T-helper 2 cell treated with Interferon-gamma antibody and Interleukin-4, amounts not matched to agents 5 μg/mL and 100 μg/mL, for 36 hours (primary cell): ENCODE measurements around the gene GRHL3.

Experiments used
- DNase-seq: peaks from one replicate; pipeline ENCODE4 v3.0.0; 2021; ENCODE audit warnings: low spot score
- H3K27ac Mint-ChIP-seq: one replicate; pipeline ENCODE4 v1.8.0; 2021; ENCODE audit warnings: mild to moderate bottlenecking, mixed read lengths
- H3K27me3 Mint-ChIP-seq: one replicate; pipeline ENCODE4 v1.8.0; 2021; ENCODE audit warnings: low read depth, mixed read lengths
- H3K36me3 Mint-ChIP-seq: one replicate; pipeline ENCODE4 v1.8.0; 2021; ENCODE audit warnings: low read depth, mixed read lengths
- H3K4me1 Mint-ChIP-seq: one replicate; pipeline ENCODE4 v1.8.0; 2021; ENCODE audit warnings: low read depth, mixed read lengths
- H3K4me3 Mint-ChIP-seq: one replicate; pipeline ENCODE4 v1.8.0; 2022; ENCODE audit warnings: mild to moderate bottlenecking, moderate library complexity, mixed read lengths
- H3K9me3 Mint-ChIP-seq: one replicate; pipeline ENCODE4 v1.8.0; 2021; ENCODE audit warnings: mixed read lengths

GRHL3 gene

DNA sequence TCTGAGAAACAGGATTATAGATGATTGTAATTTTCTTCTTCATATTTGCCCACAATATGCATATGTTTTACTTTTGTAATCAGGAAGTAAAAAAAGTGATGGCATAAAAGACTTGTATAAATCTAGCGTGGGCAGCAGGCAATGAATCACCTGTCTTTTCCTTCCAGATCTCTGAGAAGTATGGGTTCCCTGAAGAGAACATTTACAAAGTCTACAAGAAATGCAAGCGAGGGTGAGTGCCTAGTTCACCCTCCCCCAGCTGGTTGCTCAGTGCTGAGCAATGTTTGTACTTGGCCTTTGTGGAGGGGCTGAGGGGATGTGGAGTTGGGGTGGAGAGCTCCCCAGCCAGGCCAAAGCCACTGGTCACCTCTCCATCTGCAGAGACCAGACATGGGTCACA lies 30.7 kb downstream of the GRHL3 start:
- peak; percentile 37 for DNase-seq
- H3K27me3 Mint-ChIP-seq, result peaks cover 13% of the 10 kb centered on the region

DNA sequence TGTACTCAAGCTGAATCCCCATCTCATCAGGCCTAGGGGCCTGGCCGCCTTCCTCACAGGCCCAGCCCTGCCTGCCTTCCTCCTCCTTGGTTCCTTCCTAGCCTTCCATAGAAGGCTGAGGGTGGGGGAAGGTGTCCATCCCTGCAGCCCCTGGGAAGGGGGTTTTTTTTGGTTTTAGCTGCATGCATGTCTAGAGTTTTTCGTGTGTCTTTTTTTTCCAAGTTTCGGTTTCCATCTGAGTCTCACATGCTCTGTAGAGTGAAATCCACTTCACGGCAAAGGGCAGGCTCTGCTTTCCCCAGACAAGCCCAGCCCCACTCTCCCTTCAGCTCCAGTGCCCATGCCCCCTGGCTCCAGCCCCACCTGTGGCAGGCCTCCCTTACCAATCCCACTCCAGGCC lies 32.1 kb downstream of the GRHL3 start:
- Mint-ChIP-seq H3K36me3 (no peaks in the 10 kb centered on the region), H3K27ac (peak overlapping the region; percentile 64), H3K4me3 (peak overlapping the region; percentile 25), H3K9me3 (no peaks in the 10 kb centered on the region), H3K27me3 (peaks cover 8% of the 10 kb centered on the region), H3K4me1 (peaks cover 23% of the 10 kb centered on the region)
- DNase-seq, result peak; percentile 42

More for the DNA sequence above, 30.7 kb downstream of the GRHL3 start:
- H3K27ac Mint-ChIP-seq, result peak overlapping the region; percentile 35
- no peaks in the 10 kb centered on the region for H3K9me3 Mint-ChIP-seq
- no peaks in the 10 kb centered on the region for H3K36me3 Mint-ChIP-seq
- no peak overlapping the region for H3K4me3 Mint-ChIP-seq
- peaks cover 23% of the 10 kb centered on the region for H3K4me1 Mint-ChIP-seq

DNA sequence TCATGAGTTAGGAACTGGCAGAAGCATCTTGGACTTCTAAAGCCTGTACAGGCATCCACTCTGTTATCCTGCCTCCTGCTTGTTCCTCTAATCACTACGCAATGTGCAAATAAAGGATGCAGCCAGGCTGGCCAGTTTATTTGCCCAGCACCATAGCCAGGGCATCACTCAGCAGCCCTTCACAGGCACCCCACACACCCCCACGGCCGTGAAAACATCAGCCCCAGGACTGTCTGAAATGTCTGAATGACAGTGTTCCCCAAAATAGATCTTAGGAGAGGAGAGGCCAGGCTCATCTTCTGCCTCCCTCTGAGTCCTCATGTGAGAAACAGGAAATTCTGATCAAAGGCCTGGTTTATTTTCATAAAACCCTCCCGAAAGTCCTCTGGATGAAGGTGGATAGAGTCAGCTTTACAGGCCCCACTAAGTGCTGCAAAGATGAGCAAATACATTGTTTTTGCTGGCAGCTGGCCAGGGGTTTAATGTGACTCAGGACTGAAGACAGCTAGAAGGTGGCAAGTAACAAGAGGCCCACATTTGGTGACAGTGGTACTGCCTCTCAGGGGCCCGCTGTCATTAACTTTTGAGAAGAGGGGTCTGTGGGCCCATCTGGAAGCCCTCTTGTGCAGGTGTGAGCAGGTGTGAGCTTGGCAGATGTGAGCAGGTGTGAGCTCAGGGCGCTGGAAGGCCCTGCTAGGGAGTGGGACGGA lies 32.9 kb downstream of the GRHL3 start:
- H3K4me3 Mint-ChIP-seq, result no peak overlapping the region
- no peaks in the 10 kb centered on the region for H3K36me3 Mint-ChIP-seq
- H3K27ac Mint-ChIP-seq, result peak overlapping the region; percentile 18
- H3K9me3 Mint-ChIP-seq, result no peaks in the 10 kb centered on the region
- peaks cover 6% of the 10 kb centered on the region for H3K27me3 Mint-ChIP-seq
- H3K4me1 Mint-ChIP-seq, result peaks cover 23% of the 10 kb centered on the region
- peak; percentile 29 for DNase-seq

DNA sequence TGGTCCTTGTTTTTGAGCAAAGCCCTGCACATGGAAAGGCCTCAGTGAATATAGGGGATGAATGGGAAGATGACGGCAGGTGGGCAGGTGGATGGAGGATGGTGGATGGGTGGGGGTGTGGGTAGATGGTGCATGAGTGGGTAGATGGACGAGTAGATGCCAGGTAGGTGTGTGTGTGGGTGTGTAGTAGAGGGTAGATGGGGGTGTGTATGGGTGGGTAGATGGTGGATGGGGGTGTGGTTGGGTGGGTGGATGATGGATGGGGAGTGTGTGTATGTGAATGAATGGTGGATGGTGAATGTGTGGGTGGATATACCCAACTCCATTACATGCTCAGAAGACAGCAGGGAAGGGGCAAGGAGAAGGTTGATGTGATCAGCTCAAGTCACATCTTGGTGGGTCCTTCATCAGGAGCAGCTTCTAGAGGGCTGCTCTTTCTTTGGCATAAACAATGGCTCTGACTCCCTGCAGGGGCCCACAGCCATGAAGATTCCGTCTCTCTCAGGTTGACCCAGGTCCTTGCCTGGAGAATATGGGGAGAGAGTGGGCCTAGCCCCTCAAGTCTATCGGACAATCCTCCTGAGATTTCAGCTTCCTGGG lies 34.2 kb downstream of the GRHL3 start:
- no peak overlapping the region for H3K27ac Mint-ChIP-seq
- no peak overlapping the region for H3K4me3 Mint-ChIP-seq
- H3K36me3 Mint-ChIP-seq, result peaks cover 3% of the 10 kb centered on the region
- H3K9me3 Mint-ChIP-seq, result no peaks in the 10 kb centered on the region
- H3K27me3 Mint-ChIP-seq, result peaks cover 6% of the 10 kb centered on the region
- no peak for DNase-seq
- peaks cover 23% of the 10 kb centered on the region for H3K4me1 Mint-ChIP-seq

DNA sequence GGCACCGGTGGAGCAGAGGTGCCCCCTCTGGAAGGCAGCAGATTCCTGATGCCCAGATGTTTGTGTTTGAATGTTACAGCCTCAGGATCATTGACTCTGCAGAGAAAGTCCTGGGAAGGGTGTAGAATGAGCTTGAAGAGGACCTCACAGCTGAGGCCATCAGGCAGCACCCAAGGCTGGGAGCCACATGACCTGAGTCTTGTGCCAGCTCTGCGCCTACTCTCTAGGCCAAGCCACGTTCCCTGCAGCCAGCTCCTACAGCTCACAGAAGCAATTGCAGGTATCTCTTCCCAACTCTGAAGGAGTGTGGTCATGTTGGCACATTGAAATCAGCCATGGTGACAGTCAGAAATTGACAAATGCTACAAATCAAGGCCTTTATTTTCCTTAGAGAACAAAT lies 36.3 kb downstream of the GRHL3 start:
- H3K9me3 Mint-ChIP-seq, result no peaks in the 10 kb centered on the region
- no peak overlapping the region for H3K27ac Mint-ChIP-seq
- H3K4me1 Mint-ChIP-seq, result peaks cover 13% of the 10 kb centered on the region
- H3K27me3 Mint-ChIP-seq, result no peaks in the 10 kb centered on the region
- no peak for DNase-seq
- H3K36me3 Mint-ChIP-seq, result peaks cover 3% of the 10 kb centered on the region
- H3K4me3 Mint-ChIP-seq, result no peak overlapping the region

DNA sequence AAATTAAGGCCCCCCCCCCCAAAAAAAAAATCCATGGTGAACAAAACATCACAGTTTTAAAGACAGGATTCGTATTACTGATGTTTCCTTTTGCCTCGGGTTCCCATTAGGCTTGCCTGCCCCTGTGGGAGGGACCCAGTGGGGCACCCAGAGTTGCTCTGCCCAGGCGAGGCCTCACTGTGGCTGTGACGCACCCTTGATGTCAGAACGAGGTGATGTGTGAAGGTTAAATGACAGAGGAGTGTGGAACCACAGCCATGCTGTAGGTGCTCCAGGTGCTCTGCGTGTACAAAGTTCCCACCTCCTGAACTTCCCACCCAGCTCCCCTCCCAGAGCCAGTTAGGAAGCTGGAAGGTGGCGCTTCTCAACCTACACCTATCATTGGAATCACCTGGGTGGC lies 37.9 kb downstream of the GRHL3 start:
- no peaks in the 10 kb centered on the region for H3K9me3 Mint-ChIP-seq
- H3K27ac Mint-ChIP-seq, result no peak overlapping the region
- DNase-seq, result no peak
- H3K4me1 Mint-ChIP-seq, result peaks cover 4% of the 10 kb centered on the region
- peaks cover 3% of the 10 kb centered on the region for H3K36me3 Mint-ChIP-seq
- no peaks in the 10 kb centered on the region for H3K27me3 Mint-ChIP-seq
- no peak overlapping the region for H3K4me3 Mint-ChIP-seq

DNA sequence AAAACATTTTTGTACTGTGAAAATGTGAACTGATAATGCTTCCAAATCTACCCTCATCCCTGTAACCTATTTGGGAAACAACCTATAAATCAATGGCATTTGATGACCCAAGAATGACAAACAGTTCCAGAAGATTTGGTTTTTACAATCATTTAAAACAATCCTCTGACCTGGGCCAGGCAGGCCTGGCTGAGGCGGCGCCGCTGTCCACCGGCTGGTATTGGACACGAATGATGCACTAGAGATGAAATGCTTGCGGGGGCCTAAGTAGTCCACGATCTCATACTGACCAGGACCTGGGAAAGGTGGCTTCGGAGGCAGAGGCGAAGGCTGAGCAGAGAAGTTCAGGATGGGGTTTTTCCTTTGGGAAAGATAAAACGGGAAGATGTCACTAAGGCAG lies 41.5 kb downstream of the GRHL3 start:
- DNase-seq, result no peak
- Mint-ChIP-seq H3K9me3 (no peaks in the 10 kb centered on the region), H3K27ac (no peak overlapping the region), H3K4me1 (peaks cover 9% of the 10 kb centered on the region), H3K36me3 (peaks cover 3% of the 10 kb centered on the region), H3K27me3 (no peaks in the 10 kb centered on the region), H3K4me3 (no peak overlapping the region)

DNA sequence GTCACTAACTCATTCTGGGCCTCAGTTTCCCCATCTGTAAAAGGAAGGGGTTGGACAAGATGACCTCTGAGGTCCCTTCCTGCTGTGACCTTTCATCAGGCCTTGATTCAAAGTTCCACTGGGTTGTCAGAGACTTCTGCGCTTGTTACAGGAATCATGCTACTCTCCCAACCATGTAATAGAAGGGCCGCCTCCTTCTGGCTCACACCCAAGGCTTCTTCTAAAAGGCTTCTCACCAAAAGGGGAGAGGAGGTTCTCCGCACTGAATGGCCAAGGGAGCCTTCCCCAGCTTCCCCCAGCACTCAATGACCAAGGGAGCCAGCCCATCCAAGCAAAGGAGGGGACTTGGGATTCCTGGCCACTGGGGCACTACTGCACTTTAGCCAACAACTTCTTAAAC lies 42.7 kb downstream of the GRHL3 start:
- Mint-ChIP-seq H3K9me3 (no peaks in the 10 kb centered on the region), H3K36me3 (peaks cover 3% of the 10 kb centered on the region), H3K4me1 (peaks cover 10% of the 10 kb centered on the region), H3K27ac (no peak overlapping the region), H3K27me3 (no peaks in the 10 kb centered on the region), H3K4me3 (no peak overlapping the region)
- DNase-seq, result no peak

DNA sequence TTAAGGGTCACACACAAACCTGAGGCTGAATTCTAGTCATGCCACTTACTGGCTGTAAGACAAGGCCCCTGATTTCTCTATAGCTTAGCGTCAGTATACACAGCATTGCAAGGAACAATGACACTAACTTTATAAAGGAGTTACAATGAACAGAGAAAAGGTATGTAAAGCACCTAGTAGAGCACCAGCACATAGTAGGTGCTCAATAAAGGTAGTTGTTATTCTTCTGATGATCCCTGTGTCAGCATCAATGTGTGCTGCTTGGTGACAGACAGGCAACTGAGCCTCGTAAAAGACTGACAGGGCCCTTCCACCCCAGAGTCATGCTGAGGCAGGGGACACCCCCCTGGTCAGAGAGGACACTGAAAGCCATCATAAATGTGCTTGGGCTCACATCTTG lies 43.2 kb downstream of the GRHL3 start:
- no peaks in the 10 kb centered on the region for H3K9me3 Mint-ChIP-seq
- no peak for DNase-seq
- H3K36me3 Mint-ChIP-seq, result peaks cover 3% of the 10 kb centered on the region
- H3K27me3 Mint-ChIP-seq, result no peaks in the 10 kb centered on the region
- no peak overlapping the region for H3K4me3 Mint-ChIP-seq
- peaks cover 10% of the 10 kb centered on the region for H3K4me1 Mint-ChIP-seq
- no peak overlapping the region for H3K27ac Mint-ChIP-seq

DNA sequence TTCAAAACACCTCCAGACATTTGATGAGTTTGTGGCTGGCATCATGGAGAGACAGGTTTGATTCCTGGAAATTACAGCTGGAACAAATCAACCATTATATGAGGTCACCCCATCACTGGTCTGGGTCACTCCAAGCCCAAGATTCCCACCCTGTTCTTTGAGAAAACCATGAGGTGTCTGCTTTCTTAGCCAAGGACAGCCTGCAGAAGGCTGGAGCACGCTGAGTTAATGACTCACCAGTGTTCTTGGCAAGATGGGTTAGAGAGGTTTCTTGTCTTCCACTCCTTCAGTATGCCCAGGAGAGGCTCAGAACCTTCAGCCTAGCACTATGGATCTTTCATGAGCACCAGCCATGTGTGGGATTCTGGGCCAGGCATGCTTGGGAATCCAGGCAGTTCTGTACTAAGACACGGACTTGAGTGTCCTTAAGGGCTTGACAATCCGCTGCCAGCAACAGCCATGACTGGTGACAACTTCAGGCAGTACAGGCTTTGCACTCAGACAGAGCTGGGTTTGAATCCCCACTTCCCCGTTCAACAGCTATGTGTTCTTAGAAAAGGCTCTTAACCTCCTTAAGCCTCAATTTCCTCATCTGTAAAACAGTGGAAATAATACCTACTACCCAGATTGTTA lies 43.9 kb downstream of the GRHL3 start:
- no peak for DNase-seq
- no peaks in the 10 kb centered on the region for H3K36me3 Mint-ChIP-seq
- H3K9me3 Mint-ChIP-seq, result no peaks in the 10 kb centered on the region
- peaks cover 10% of the 10 kb centered on the region for H3K4me1 Mint-ChIP-seq
- H3K27ac Mint-ChIP-seq, result no peak overlapping the region
- no peak overlapping the region for H3K4me3 Mint-ChIP-seq
- H3K27me3 Mint-ChIP-seq, result no peaks in the 10 kb centered on the region

DNA sequence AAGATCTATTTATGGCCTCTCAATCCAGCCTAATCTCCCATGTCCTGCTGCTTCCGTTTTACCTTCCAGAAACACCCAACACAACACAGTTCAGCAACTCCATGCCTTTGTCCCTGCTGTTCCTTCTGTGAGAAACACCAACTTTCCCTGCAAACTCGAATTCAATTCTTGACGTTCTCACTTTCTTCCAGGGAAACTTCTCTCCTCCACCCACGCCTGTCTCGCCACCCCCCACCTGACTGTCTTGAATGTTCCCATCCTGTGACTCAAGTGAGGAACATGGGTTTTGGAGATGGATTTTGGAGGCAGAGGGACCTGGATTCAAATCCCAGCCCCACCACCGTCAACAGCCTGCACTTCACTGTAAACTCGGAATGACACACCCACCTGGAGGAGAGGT lies 44.8 kb downstream of the GRHL3 start:
- DNase-seq, result no peak
- H3K4me1 Mint-ChIP-seq, result peaks cover 10% of the 10 kb centered on the region
- H3K36me3 Mint-ChIP-seq, result no peaks in the 10 kb centered on the region
- no peaks in the 10 kb centered on the region for H3K9me3 Mint-ChIP-seq
- no peaks in the 10 kb centered on the region for H3K27me3 Mint-ChIP-seq
- no peak overlapping the region for H3K27ac Mint-ChIP-seq
- no peak overlapping the region for H3K4me3 Mint-ChIP-seq

DNA sequence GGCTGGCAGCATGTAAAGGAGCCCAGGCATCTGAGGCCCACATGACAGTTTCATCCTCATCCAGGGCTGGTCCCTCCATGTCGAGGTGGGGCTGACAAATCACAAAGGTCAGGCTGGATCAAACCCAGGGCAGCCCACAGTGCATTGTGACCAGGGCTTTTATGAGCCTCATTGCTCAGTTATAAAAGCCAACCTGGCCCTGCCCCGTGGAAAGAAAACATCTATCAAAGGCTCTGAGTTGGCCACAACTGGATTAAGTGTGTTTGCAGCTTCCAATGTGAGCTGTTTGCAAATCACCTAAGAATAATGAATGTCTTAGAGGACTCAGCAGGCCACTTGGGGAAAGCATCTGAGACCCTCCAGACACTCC lies 45.4 kb downstream of the GRHL3 start:
- no peaks in the 10 kb centered on the region for H3K36me3 Mint-ChIP-seq
- no peak overlapping the region for H3K27ac Mint-ChIP-seq
- H3K9me3 Mint-ChIP-seq, result no peaks in the 10 kb centered on the region
- DNase-seq, result no peak
- H3K4me1 Mint-ChIP-seq, result peaks cover 10% of the 10 kb centered on the region
- no peaks in the 10 kb centered on the region for H3K27me3 Mint-ChIP-seq
- no peak overlapping the region for H3K4me3 Mint-ChIP-seq

DNA sequence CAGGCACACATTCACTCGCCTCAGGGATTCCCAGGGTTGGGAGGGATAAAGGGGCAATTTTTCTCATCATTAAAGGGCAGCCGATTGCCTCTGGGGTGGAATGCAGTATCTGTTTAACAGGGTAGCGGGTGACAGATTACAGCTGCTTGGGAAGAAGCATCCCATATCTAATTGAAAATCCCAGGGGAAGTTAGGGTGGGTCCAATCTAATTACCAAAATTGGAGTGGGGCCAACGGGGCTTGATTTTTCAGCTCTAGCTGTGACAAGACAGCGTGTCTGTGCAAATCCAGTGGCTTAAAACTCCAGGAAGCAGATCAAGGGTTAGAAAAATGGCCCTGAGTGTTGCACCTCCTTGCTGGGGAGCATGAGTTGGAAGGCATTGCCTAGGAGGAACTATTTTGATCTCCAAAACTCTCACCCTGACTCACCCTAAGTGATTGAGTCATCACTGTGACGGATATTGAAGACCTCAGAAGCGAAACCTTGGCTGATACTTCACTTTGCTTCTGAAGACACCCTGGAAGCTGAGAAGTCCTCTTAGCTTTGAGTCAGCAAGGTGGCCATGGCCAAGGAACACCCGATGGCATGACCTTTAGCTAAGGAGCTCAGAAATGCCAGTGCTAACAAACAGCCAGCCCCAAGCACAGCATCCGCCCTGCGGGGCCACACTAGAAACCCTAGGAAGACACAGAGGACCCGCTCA lies 46.0 kb downstream of the GRHL3 start:
- Mint-ChIP-seq H3K9me3 (no peaks in the 10 kb centered on the region), H3K27me3 (no peaks in the 10 kb centered on the region), H3K4me3 (no peak overlapping the region), H3K36me3 (no peaks in the 10 kb centered on the region), H3K27ac (peak overlapping the region; percentile 56), H3K4me1 (peaks cover 10% of the 10 kb centered on the region)
- DNase-seq, result peak; percentile 72

DNA sequence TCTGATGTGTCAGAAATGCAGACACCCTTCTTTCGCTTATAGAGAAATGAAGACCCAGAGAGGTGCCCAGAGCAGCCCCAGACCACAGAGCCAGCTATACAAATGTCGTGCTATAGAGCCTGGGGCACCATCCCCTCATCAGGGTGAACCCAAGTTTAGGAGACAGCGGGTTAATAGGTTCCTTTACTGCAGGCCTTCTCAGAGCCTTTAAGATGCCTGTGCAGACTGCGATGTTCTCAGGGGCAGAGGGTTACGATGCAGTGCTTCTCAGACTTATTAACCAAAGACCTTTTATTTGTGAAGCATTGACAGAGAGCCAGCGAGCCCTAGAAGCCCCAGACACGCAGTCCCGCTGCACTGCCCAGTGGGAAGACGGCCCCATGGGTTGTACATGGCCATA lies 47.5 kb downstream of the GRHL3 start:
- peaks cover 10% of the 10 kb centered on the region for H3K4me1 Mint-ChIP-seq

More for the DNA sequence above, 47.5 kb downstream of the GRHL3 start:
- Mint-ChIP-seq H3K27me3 (no peaks in the 10 kb centered on the region), H3K27ac (peak overlapping the region; percentile 36), H3K9me3 (no peaks in the 10 kb centered on the region), H3K36me3 (no peaks in the 10 kb centered on the region), H3K4me3 (no peak overlapping the region)
- no peak for DNase-seq
